ENCODE measurements around the gene CRLF1.
A peak's percentile ranks its signal among the peaks of the same experiment; 100 is the strongest.

Gene CRLF1

DNA sequence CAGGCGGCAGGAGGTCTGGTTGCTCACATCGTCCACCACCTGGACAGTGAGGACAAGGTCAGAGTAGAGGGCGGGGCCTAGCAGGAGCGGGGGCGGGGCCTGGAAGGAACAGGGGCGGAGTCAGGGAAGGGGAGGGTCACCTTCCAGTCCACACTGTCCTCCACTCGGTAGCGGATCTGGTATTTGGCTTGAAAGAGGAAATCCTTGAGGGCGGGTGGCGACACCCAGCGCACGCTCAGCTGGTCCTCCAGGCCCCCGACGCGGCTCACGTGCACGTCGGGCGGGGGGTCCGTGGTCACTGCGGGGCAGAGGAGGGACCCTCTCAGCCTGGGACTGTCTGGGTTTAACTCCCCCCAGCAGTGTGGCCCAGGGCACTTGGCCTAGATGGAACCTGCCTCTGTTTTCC lies 9.8 kb downstream of the CRLF1 start:
- POLR2A ChIA-PET, result no interaction called here
- Histone ChIP-seq H3K36me3 (ENCODE audit: control insufficient read depth in 2 of 2, insufficient read depth in 1 of 2, low read length in 2 of 2) (no peaks in the 10 kb centered on the region), H3K4me1 (ENCODE audit: control insufficient read depth, insufficient read depth, low read length) (no peaks in the 10 kb centered on the region)

DNA sequence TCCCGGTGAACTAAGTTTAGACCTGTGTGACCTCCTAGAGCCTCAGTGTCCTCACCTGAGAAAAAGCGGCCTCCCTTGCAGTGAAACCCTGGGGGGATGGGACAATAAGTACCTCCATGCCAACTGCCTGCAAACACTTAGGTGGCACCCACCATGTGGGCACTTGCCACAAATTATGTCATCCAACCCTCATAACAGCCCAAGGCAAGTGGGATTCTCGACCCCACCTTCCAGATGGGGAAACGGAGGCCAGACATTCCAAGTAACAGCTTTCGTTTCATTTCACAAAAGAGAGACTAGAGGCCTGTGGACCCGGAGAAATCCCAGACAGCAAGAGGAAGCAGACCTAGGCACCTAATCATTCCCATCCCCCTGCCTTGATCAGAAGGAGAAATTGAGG lies 11.1 kb downstream of the CRLF1 start:
- Histone ChIP-seq H3K9me3 (ENCODE audit: control insufficient read depth, insufficient read depth, low read depth, low read length) (no peaks in the 10 kb centered on the region), H3K36me3 (ENCODE audit: control insufficient read depth in 2 of 2, insufficient read depth in 1 of 2, low read length in 2 of 2) (peaks cover 0 to 6% of the 10 kb centered on the region in 2 experiments; a peak in 1 of 3 replicates), H3K4me3 (ENCODE audit: low read depth, low read length) (no peak overlapping the region), H3K27ac (ENCODE audit: extremely low read depth, low read depth, low read length) (no peak overlapping the region), H3K4me1 (ENCODE audit: control insufficient read depth, insufficient read depth, low read length) (no peaks in the 10 kb centered on the region)
- TF ChIP-seq OVOL3 (tag by site-specific recombination; IDR thresholded peaks at IDR 0.05) (no peak), IKZF3 (tag by site-specific recombination; IDR thresholded peaks at IDR 0.05) (peak; percentile 15; the same call in 1 of the 2 replicates), PRDM1 (tag by site-specific recombination; IDR thresholded peaks at IDR 0.05) (peak; percentile 56), HIC1 (tag by site-specific recombination; IDR thresholded peaks at IDR 0.05) (0 out of 2 replicates have a peak, but pooled peaks have one; percentile 27)
- ChIA-PET CTCF (interaction anchor here (0.6 to 1.4 kb wide), 3 partner anchors 27 to 260 kb away, joined by 3 to 4 read pairs (median 3); no protein-coding TSS in a partner anchor), POLR2A (no interaction called here)

More for the DNA sequence above, 9.8 kb downstream of the CRLF1 start:
- no peak overlapping the region for H3K4me3 ChIP-seq (ENCODE audit: low read depth, low read length)
- CTCF ChIA-PET, result no interaction called here
- H3K9me3 ChIP-seq (ENCODE audit: control insufficient read depth, insufficient read depth, low read depth, low read length), result no peaks in the 10 kb centered on the region
- H3K27ac ChIP-seq (ENCODE audit: extremely low read depth, low read depth, low read length), result no peak overlapping the region
- TF ChIP-seq ZFP3 (tag by site-specific recombination; IDR thresholded peaks at IDR 0.05; ENCODE audit: low read depth) (no peak), ZNF677 (tag by site-specific recombination; IDR thresholded peaks at IDR 0.05) (no peak), ZNF560 (tag by site-specific recombination; IDR thresholded peaks at IDR 0.05; ENCODE audit: borderline replicate concordance) (no peak), SP3 (tag by site-specific recombination; IDR thresholded peaks at IDR 0.05) (0 out of 2 replicates have a peak, but pooled peaks have one; percentile 28), GLIS2 (tag by site-specific recombination; IDR thresholded peaks at IDR 0.05) (no peak), ZNF16 (tag by site-specific recombination; IDR thresholded peaks at IDR 0.05; ENCODE audit: low read depth) (no peak), ZNF354C (tag by site-specific recombination; IDR thresholded peaks at IDR 0.05; ENCODE audit: borderline replicate concordance, low read depth) (no peak), ZNF302 (tag by site-specific recombination; IDR thresholded peaks at IDR 0.05; ENCODE audit: low read depth) (no peak), ZNF561 (tag by site-specific recombination; IDR thresholded peaks at IDR 0.05; ENCODE audit: borderline replicate concordance) (no peak), KLF10 (tag by site-specific recombination; IDR thresholded peaks at IDR 0.05) (no peak), TCF7L2 (IDR thresholded peaks at IDR 0.05; ENCODE audit: borderline replicate concordance, low read depth, low read length) (no peak), SP2 (tag by site-specific recombination; IDR thresholded peaks at IDR 0.05) (peak; percentile 41), KLF1 (tag by site-specific recombination; IDR thresholded peaks at IDR 0.05) (peak; percentile 27; the same call in 1 of the 2 replicates)
- TF ChIP-seq, protein P1, sequence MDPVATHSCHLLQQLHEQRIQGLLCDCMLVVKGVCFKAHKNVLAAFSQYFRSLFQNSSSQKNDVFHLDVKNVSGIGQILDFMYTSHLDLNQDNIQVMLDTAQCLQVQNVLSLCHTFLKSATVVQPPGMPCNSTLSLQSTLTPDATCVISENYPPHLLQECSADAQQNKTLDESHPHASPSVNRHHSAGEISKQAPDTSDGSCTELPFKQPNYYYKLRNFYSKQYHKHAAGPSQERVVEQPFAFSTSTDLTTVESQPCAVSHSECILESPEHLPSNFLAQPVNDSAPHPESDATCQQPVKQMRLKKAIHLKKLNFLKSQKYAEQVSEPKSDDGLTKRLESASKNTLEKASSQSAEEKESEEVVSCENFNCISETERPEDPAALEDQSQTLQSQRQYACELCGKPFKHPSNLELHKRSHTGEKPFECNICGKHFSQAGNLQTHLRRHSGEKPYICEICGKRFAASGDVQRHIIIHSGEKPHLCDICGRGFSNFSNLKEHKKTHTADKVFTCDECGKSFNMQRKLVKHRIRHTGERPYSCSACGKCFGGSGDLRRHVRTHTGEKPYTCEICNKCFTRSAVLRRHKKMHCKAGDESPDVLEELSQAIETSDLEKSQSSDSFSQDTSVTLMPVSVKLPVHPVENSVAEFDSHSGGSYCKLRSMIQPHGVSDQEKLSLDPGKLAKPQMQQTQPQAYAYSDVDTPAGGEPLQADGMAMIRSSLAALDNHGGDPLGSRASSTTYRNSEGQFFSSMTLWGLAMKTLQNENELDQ (tag by site-specific recombination; IDR thresholded peaks at IDR 0.05; ENCODE audit: low read depth), result no peak
- TF ChIP-seq, protein P2, sequence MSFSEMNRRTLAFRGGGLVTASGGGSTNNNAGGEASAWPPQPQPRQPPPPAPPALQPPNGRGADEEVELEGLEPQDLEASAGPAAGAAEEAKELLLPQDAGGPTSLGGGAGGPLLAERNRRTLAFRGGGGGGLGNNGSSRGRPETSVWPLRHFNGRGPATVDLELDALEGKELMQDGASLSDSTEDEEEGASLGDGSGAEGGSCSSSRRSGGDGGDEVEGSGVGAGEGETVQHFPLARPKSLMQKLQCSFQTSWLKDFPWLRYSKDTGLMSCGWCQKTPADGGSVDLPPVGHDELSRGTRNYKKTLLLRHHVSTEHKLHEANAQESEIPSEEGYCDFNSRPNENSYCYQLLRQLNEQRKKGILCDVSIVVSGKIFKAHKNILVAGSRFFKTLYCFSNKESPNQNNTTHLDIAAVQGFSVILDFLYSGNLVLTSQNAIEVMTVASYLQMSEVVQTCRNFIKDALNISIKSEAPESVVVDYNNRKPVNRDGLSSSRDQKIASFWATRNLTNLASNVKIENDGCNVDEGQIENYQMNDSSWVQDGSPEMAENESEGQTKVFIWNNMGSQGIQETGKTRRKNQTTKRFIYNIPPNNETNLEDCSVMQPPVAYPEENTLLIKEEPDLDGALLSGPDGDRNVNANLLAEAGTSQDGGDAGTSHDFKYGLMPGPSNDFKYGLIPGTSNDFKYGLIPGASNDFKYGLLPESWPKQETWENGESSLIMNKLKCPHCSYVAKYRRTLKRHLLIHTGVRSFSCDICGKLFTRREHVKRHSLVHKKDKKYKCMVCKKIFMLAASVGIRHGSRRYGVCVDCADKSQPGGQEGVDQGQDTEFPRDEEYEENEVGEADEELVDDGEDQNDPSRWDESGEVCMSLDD (tag by site-specific recombination; IDR thresholded peaks at IDR 0.05), result no peak
- TF ChIP-seq, protein P3, sequence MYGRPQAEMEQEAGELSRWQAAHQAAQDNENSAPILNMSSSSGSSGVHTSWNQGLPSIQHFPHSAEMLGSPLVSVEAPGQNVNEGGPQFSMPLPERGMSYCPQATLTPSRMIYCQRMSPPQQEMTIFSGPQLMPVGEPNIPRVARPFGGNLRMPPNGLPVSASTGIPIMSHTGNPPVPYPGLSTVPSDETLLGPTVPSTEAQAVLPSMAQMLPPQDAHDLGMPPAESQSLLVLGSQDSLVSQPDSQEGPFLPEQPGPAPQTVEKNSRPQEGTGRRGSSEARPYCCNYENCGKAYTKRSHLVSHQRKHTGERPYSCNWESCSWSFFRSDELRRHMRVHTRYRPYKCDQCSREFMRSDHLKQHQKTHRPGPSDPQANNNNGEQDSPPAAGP (tag by site-specific recombination; IDR thresholded peaks at IDR 0.05), result no peak
